Omental fat pad (tissue), 4 donors: Measurements from ENCODE around the gene VPS72. TPM values are rescaled to one million over a fixed set of nuclear protein-coding genes. Genes with fewer than 3 reads are reported as not detected.

Experiments used
- ATAC-seq: fragments of 150-250 bp; one replicate; pipeline ENCODE4 v1.9.1; 2016; ENCODE audit warnings: mild to moderate bottlenecking, moderate library complexity; ENCODE audit not compliant: low FRiP score
- DNase-seq: peaks from one replicate; pipeline ENCODE4 v3.0.0-alpha.2; 2019; ENCODE audit warnings: low spot score
- CTCF ChIP-seq, 3 donors: fragments of 450-650 bp; IDR thresholded peaks; one replicate each; pipeline ENCODE4 v1.5.1; 2016 to 2017; ENCODE audit warnings: antibody characterized with exemption in 3 of 3, mild to moderate bottlenecking in 3 of 3, moderate library complexity in 2 of 3
- total RNA-seq, 4 donors: library from RNA; depleted of rRNA; stranded (reverse); fragments of >200 nt; gene quantifications; one replicate each; pipeline ENCODE4 v1.1.0, GENCODE V29; 2016

VPS72 gene
- total RNA-seq, 4 donors from 2014 or later, result 24.0 to 26.1 (median 24.6) TPM

GRCh38 chr1:151157067-151157531 lies 32.9 kb downstream of the VPS72 start:
- TF ChIP-seq CTCF (IDR thresholded peaks at IDR 0.05), result no peak
- no peak for DNase-seq
- ATAC-seq, result no peak

GRCh38 chr1:151156515-151156819 lies 33.5 kb downstream of the VPS72 start, which contains the start of gene TNFAIP8L2:
Gene TNFAIP8L2, plus strand, starts transcription at chr1:151156649. Its CDS starts 2,049 bp downstream, at chr1:151158698.
- DNase-seq (no peak), ATAC-seq (no peak)
- TF ChIP-seq CTCF (IDR thresholded peaks at IDR 0.05), result no peak

- TF ChIP-seq CTCF (IDR thresholded peaks at IDR 0.05), result no peak
- DNase-seq (no peak), ATAC-seq (no peak)
Measured at GRCh38 chr1:151147665-151148064, 42.3 kb downstream of the VPS72 start.

GRCh38 chr1:151147132-151147503 lies 42.9 kb downstream of the VPS72 start:
- peak; percentile 33 for ATAC-seq
- DNase-seq, result no peak
- no peak for TF ChIP-seq CTCF (IDR thresholded peaks at IDR 0.05)

GRCh38 chr1:151146412-151147131 lies 43.4 kb downstream of the VPS72 start, which contains the start of gene SEMA6C:
Gene SEMA6C, minus strand, starts transcription at chr1:151146631. Its CDS starts 4,010 bp downstream, at chr1:151142621.
- ATAC-seq, result peak; percentile 98
- peak; percentile 71 for DNase-seq
- TF ChIP-seq CTCF (IDR thresholded peaks at IDR 0.05), result no peak

- DNase-seq (no peak), ATAC-seq (peak; percentile 12)
- no peak for TF ChIP-seq CTCF (IDR thresholded peaks at IDR 0.05)
Measured at GRCh38 chr1:151146072-151146411, 44.0 kb downstream of the VPS72 start.
